Activated naive CD8-positive, alpha-beta T cell treated with anti-CD3 and anti-CD28 coated beads, Interleukin-2, amount 10 ng/mL, durations not matched to agents 7 days and 5 days (primary cell): ENCODE measurements around the gene GRM8. TPM values are rescaled to one million over a fixed set of nuclear protein-coding genes. Genes with fewer than 3 reads are reported as not detected.

Experiments
- ATAC-seq: fragments of 150-1000 bp; cut with Tn5 transposase; one replicate; pipeline ENCODE4 v1.10.0; 2021; ENCODE audit warnings: low read depth, moderate library complexity
- POLR2A ChIA-PET: fragments of 350-600 bp; sonication (Branson Sonifier 250); formaldehyde crosslinking; loops from one replicate; lab custom pipeline; 2021; ENCODE audit warnings: antibody characterized with exemption; lab: Charles Lee
- DNase-seq: peaks from one replicate; pipeline ENCODE4 v3.0.0; 2021
- H3K27ac Mint-ChIP-seq: one replicate; pipeline ENCODE4 v1.8.0; 2022; ENCODE audit warnings: mild to moderate bottlenecking, mixed read lengths
- H3K27me3 Mint-ChIP-seq: one replicate; pipeline ENCODE4 v1.8.0; 2022; ENCODE audit warnings: mild to moderate bottlenecking, moderate library complexity, mixed read lengths
- H3K36me3 Mint-ChIP-seq: one replicate; pipeline ENCODE4 v1.8.0; 2021; ENCODE audit warnings: mild to moderate bottlenecking, mixed read lengths
- H3K4me1 Mint-ChIP-seq: one replicate; pipeline ENCODE4 v1.8.0; 2021; ENCODE audit warnings: mixed read lengths
- H3K4me3 Mint-ChIP-seq: one replicate; pipeline ENCODE4 v1.8.0; 2022; ENCODE audit warnings: mild to moderate bottlenecking, moderate library complexity, mixed read lengths
- H3K9me3 Mint-ChIP-seq: one replicate; pipeline ENCODE4 v1.8.0; 2021; ENCODE audit warnings: mixed read lengths
- total RNA-seq, 2 experiments: library from RNA; stranded (reverse); gene quantifications; one replicate each; pipeline ENCODE4 v1.2.3, GENCODE V29; 2021

GRM8 gene
- total RNA-seq, 2 experiments from 2014 or later, result not detected

DNA sequence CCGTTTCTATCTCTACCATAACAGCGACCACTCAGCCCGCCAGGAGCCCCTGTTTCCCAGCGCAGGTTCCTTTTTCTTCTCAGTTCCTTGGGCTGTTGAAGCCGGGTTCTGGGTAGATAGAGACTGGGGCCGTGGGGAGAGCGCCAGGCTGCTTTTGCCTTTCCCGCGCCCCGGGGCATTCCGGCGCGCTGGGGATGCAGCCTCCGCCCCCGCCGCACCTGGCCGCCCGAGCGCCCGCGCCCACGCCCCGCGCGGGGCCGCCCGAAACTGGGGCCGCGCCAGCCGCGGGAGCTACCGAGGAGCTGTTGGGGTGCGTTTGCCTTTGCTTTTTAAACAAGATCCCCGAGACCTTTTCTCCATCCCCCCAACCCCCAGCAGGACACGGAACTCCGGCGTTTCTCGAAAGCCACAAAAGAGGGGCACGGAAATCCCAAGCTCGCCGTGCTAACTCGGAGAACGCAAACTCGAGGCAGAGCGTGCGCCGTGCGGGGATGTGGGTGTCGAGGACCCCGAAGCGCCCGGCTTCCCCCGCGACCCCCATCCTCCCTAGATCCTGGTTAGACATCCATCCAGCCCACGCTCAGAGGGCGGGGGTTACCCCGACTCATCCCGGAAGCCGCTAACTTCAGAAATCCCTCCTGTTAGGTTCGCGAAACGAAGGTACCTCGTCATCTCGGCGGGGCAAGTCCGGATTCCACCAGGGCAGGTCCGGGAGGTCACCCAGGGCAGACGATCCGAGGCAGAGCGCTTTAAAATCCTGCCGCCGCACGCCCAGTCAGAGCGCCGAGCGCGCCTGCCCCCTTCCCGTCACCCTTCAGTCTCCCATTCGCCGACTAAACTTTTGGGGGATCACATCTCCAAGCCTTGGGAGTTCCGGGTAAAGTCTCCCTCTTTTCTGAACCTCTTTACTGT, 1.0 kb downstream of the GRM8 start:
- H3K27ac Mint-ChIP-seq, result no peak overlapping the region
- peaks cover 82% of the 10 kb centered on the region for H3K27me3 Mint-ChIP-seq
- no peaks in the 10 kb centered on the region for H3K36me3 Mint-ChIP-seq
- H3K9me3 Mint-ChIP-seq, result no peaks in the 10 kb centered on the region
- peaks cover 8% of the 10 kb centered on the region for H3K4me1 Mint-ChIP-seq
- ATAC-seq (no peak), DNase-seq (peak; percentile 41)
- H3K4me3 Mint-ChIP-seq, result peak overlapping the region; percentile 70
- POLR2A ChIA-PET, result no interaction called here

DNA sequence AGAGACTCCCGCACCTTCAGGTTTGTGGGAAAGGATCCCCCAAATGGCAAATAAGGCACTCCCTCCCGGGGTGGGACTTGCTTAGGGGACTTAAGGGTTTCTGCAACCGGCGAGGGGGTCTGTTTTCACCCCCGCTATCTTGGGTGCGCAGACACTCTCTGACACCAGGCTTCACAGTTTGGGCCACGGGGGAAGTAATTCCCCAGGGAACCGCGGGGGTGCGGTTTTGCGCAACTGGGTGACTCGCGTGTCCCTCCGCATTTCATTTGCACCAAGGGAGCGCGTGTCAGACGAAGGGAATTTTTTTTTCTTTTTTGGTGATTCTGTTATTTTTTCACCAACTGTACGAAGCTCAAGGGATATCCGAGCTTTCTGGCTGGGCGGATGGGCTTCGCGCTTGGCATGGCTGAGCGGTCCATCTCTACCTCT, 1.7 kb downstream of the GRM8 start:
- POLR2A ChIA-PET, result no interaction called here
- Mint-ChIP-seq H3K36me3 (no peaks in the 10 kb centered on the region), H3K9me3 (no peaks in the 10 kb centered on the region), H3K4me1 (peaks cover 8% of the 10 kb centered on the region), H3K27ac (no peak overlapping the region), H3K27me3 (peaks cover 77% of the 10 kb centered on the region), H3K4me3 (peak overlapping the region; percentile 5)
- DNase-seq (no peak), ATAC-seq (no peak)

DNA sequence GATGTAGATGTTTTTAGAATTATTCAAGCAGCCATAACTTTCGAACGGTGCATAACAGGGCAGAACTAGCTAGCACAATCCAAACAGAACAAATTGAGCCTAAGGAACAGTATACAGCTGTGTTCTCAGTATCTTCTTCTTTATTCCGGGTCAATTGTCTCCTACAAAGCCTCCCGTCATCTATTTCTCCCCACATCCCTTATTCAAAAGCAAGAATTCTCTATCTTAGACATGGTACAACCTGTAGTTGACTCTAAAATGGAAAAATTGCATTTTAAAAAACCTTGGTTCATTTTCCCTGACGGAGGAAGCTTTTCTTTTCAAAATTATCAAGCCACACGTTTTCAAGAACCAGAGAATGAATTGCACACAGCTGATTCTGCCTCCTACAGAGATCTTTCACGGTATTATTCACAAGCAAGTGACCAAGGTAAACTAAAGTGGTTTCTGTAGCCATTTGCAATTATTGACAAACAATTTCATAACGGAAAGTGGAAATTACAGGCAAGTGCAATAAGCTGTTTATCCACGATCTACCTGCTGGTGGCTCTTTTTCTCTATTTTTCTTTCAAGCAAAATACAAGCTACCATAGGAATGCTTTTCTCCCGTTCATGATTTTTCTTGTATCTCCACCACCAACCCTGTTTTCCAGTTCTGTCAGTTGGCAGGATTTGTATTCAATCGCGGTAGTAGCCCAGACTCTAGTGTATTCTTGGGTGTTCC, 2.3 kb downstream of the GRM8 start:
- no peak overlapping the region for H3K27ac Mint-ChIP-seq
- no peak for DNase-seq
- H3K27me3 Mint-ChIP-seq, result peaks cover 75% of the 10 kb centered on the region

DNA sequence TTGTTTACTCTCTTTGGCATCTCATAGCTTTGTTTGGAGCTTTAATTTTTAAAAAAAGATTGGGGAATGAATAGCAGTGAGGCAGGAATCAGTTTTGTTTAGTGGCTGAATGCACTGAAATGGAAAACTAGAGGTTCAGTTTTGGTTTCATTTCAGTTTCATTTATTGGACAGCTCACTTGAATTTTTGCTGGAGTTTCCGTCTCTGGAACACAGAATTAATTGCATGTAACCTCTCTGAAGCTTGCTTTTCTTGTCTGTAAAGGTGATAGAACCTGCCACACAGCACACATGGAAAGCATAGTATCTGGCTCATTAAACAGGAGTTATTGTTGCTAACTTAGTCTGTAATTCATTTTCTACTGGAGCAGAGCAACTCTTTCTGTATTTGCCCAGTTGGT, 7.1 kb downstream of the GRM8 start:
- H3K9me3 Mint-ChIP-seq, result no peaks in the 10 kb centered on the region
- no peak overlapping the region for H3K4me3 Mint-ChIP-seq
- DNase-seq, result no peak
- no peaks in the 10 kb centered on the region for H3K4me1 Mint-ChIP-seq
- no peak overlapping the region for H3K27ac Mint-ChIP-seq
- H3K27me3 Mint-ChIP-seq, result peaks cover 73% of the 10 kb centered on the region
- POLR2A ChIA-PET, result no interaction called here
- H3K36me3 Mint-ChIP-seq, result no peaks in the 10 kb centered on the region
- ATAC-seq, result no peak

More for the DNA sequence above, 2.3 kb downstream of the GRM8 start:
- POLR2A ChIA-PET, result no interaction called here
- H3K36me3 Mint-ChIP-seq, result no peaks in the 10 kb centered on the region
- no peak overlapping the region for H3K4me3 Mint-ChIP-seq
- no peak for ATAC-seq
- H3K9me3 Mint-ChIP-seq, result no peaks in the 10 kb centered on the region
- peaks cover 8% of the 10 kb centered on the region for H3K4me1 Mint-ChIP-seq

DNA sequence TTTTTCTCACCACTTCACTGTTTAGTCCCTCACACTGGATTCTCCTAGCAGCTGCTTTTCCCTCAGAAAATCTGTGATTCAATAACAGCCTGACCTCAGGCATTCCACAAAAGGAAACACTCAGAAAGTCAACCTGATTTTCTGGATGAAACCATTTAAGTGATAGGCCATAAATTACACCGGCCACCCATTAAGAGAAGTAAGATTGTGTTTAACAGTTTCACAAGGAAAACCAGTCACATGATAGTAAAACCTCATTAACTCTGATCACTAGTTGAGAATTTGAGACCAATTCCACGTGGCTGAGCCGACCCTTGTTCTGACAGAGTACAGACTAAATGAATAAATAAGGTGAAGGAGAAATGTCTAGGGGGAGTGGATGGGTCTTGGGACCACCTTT, 7.7 kb downstream of the GRM8 start:
- POLR2A ChIA-PET, result no interaction called here
- ATAC-seq, result no peak
- H3K36me3 Mint-ChIP-seq, result no peaks in the 10 kb centered on the region
- H3K4me1 Mint-ChIP-seq, result no peaks in the 10 kb centered on the region
- H3K4me3 Mint-ChIP-seq, result no peak overlapping the region
- DNase-seq, result no peak
- no peak overlapping the region for H3K27ac Mint-ChIP-seq
- H3K9me3 Mint-ChIP-seq, result no peaks in the 10 kb centered on the region
- H3K27me3 Mint-ChIP-seq, result peaks cover 71% of the 10 kb centered on the region

DNA sequence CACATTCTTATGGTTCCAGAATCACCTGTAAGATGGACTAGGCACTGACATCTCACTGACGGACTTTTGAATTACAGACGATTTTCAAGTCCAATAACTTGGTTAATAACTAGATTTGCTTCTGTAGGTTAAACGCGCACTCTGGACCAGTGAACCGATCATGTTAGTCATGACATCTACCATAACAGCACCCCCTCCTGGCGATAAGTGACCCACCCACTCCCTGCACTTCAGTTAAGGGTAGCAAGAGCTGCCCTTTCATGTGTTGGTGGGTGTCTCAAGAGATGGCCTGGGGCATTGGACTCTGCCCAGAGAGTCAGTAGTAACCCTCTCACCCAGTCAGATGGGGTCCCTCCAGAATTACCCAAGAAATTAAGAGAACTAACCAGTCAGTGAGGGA, 12.9 kb downstream of the GRM8 start:
- Mint-ChIP-seq H3K9me3 (peaks cover 2% of the 10 kb centered on the region), H3K4me3 (no peak overlapping the region), H3K27ac (no peak overlapping the region), H3K36me3 (no peaks in the 10 kb centered on the region), H3K4me1 (no peaks in the 10 kb centered on the region), H3K27me3 (peaks cover 55% of the 10 kb centered on the region)
- ATAC-seq, result no peak
- DNase-seq, result no peak
- POLR2A ChIA-PET, result no interaction called here

DNA sequence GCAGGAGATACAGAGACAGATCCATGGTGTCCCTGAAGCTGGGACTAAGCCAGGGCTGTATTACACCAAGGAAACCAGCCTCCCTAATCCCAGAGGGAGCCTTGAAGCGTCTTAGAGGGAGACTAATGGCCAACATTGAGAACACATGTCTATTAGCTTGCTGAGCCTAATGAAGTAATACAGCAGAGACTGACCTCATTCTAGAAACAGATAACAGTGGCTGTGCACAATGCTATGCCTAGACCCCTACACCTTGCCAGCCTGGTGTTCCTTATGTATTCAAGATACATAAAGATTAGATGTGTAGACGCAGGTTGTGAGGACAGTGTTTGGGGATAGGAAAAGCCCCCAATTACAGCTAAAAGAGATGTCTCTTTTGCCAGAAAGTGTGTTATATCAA, 19.1 kb downstream of the GRM8 start:
- no peak overlapping the region for H3K27ac Mint-ChIP-seq
- no peaks in the 10 kb centered on the region for H3K36me3 Mint-ChIP-seq
- ATAC-seq, result no peak

DNA sequence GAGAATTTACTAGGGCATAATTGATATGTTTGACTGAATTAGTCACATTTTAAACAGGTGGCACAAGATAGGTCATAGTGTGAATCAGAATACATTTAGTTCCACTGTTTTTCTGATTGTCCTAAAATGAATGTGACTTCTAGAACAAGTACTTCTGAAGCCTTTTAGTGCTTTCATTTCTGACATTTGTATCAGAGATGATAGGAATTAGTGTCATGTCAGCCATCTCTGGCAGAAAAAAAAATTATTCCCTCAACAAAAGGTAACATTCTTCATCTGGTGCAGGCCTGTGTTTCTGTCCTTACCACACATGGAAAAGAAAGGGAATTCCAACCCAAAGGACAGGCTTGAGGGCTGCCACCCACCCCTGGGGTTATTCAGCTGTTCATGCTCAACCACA, 21.3 kb downstream of the GRM8 start:
- Mint-ChIP-seq H3K27ac (no peak overlapping the region), H3K36me3 (no peaks in the 10 kb centered on the region), H3K4me1 (no peaks in the 10 kb centered on the region), H3K4me3 (no peak overlapping the region), H3K9me3 (no peaks in the 10 kb centered on the region), H3K27me3 (peaks cover 20% of the 10 kb centered on the region)
- ATAC-seq (no peak), DNase-seq (no peak)
- POLR2A ChIA-PET, result no interaction called here

More for the DNA sequence above, 19.1 kb downstream of the GRM8 start:
- H3K4me3 Mint-ChIP-seq, result no peak overlapping the region
- no peak for DNase-seq
- no peaks in the 10 kb centered on the region for H3K4me1 Mint-ChIP-seq
- H3K9me3 Mint-ChIP-seq, result peaks cover 2% of the 10 kb centered on the region
- POLR2A ChIA-PET, result no interaction called here
- peaks cover 20% of the 10 kb centered on the region for H3K27me3 Mint-ChIP-seq

DNA sequence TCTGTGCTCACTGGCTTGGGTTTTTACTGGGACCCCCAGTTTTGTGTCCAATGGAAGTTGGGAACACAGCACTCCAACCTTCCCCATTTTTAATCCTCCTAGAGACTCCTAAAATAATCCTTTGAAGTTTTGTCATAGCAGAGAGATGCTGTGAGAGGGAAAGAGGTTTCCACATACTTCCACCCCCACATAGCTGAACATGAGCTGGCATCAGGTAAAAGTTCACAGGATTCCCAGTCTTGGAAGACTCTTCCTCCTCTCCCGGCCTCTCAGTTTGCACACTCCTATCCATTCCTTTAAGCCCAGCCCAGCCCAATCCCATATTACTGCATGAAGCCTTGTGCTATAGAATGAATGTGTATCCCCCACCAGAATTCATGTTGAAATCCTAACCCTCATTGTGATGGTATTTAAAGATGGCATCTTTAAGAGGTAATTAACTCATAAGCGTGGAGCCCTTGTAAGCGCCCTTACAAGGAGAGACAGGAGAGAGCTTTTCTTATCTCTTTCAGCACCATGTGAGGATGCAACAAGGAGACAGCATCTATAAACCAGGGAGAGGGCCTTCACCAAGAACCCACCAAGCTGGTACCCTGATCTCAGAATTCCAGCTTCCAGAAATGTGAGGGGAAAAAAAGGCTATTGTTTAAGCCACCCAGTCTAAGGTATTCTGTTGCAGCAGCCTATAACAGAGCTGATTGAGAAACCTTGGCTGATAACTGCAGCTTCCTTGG, 22.4 kb downstream of the GRM8 start:
- ATAC-seq, result no peak
- Mint-ChIP-seq H3K4me3 (no peak overlapping the region), H3K27ac (no peak overlapping the region), H3K36me3 (no peaks in the 10 kb centered on the region), H3K27me3 (peaks cover 23% of the 10 kb centered on the region), H3K4me1 (no peaks in the 10 kb centered on the region), H3K9me3 (no peaks in the 10 kb centered on the region)
- POLR2A ChIA-PET, result no interaction called here
- no peak for DNase-seq

DNA sequence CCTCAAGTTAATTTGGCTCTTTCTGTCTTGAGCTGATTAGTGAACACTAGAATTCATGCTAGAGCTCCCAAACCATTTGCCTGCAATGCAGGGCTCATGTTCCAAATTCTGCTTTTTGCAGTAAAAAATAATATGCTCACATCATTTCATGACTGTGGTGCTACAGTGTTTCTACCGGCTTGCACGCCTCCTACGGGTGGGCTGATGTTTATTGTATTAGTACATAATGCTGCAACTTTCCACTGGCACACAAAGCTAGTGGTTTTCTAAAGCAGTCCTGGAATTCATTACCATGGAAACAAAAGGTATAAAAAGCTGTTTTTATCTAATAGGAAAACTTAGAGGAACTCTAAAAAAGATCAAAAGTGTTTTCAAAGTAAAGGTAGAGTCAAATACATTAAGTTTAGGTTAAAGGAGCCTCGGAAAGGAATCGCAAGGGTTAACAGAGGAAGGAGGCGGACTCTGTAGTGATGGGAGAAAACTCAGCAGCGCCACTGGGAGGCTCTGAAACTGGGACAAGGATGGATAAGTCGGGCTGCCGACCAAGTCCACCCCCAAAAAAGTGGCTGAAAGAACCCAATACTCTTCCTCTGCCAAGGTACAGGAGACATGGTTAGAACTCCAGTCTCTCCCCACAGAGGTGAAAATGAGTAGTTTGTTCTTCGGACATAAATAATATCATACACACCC, 25.9 kb downstream of the GRM8 start:
- H3K36me3 Mint-ChIP-seq, result no peaks in the 10 kb centered on the region
- DNase-seq (no peak), ATAC-seq (no peak)
- no peak overlapping the region for H3K27ac Mint-ChIP-seq
- H3K9me3 Mint-ChIP-seq, result no peaks in the 10 kb centered on the region
- H3K27me3 Mint-ChIP-seq, result peaks cover 21% of the 10 kb centered on the region
- no peaks in the 10 kb centered on the region for H3K4me1 Mint-ChIP-seq
- POLR2A ChIA-PET, result no interaction called here
- H3K4me3 Mint-ChIP-seq, result no peak overlapping the region

DNA sequence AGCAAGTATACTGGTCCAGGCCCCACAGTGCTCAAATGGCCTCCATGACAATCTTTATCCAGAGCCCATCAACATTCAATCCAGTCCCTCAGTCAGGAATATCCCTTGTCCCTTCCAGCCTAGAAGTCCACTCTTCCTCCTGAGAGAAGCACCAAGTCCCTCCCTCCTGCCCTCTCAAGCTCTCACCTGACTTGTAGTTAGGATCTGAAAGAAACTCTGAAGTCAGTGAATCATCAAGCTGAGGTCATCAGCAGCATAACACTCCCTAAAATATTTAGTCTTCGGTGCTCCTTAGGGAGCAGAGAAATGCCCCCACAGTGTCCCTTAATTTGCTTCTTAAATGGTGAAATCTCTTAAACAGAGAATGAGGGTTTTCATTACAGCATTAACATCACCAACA, 31.0 kb downstream of the GRM8 start:
- DNase-seq (no peak), ATAC-seq (no peak)
- Mint-ChIP-seq H3K27ac (no peak overlapping the region), H3K4me1 (no peaks in the 10 kb centered on the region), H3K9me3 (no peaks in the 10 kb centered on the region), H3K27me3 (peaks cover 15% of the 10 kb centered on the region), H3K4me3 (no peak overlapping the region), H3K36me3 (no peaks in the 10 kb centered on the region)
- POLR2A ChIA-PET, result no interaction called here

DNA sequence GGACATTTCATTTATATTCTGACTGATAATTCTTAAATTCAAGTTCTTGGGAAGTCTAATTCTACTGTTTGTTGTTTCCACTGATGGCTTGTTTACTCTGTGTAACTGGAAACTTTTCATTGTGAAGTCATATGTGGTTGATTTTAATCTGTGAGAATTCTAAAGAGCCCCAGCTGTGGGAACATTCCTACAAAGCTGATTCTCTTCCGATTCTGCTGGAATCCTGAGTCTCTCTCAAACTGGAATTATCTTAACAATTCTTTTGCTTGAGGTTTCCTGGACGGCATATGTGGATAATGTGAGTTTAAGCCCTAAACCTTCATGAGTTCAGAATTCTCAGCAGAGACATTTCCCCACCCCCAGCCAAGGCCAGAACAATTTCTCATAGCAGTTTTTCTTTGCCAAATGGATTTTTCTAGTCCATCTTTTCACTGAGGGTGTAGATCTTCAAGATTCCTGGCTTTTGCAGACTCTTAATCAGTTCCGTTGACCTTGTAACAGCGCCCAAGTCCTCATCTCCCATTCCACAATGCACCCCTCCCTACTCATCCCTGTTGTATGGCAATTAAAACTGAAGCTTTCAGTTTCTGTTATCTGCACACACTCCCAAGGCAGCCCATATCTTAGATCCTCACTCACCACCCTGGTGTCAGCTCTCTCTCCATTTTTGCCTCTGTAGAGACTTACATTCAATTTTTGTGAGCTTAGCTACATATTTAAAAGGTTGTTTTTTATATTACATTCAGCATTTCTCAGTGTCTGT, 37.6 kb downstream of the GRM8 start:
- Mint-ChIP-seq H3K27me3 (peaks cover 2% of the 10 kb centered on the region), H3K4me3 (no peak overlapping the region), H3K9me3 (peaks cover 3% of the 10 kb centered on the region), H3K4me1 (peaks cover 1% of the 10 kb centered on the region), H3K36me3 (no peaks in the 10 kb centered on the region), H3K27ac (no peak overlapping the region)
- DNase-seq (no peak), ATAC-seq (no peak)
- POLR2A ChIA-PET, result no interaction called here
